GM04503 (cell line): ENCODE measurements around the gene SIPA1.
A peak's percentile ranks its signal among the peaks of the same experiment; 100 is the strongest.

Source experiments
- DNase-seq: peaks from one replicate; pipeline ENCODE4 v3.0.0-alpha.2; 2012; ENCODE audit warnings: low read depth

Gene SIPA1

GRCh38 chr11:65609665-65610064, 28.2 kb upstream of the SIPA1 start:
- no peak for DNase-seq

GRCh38 chr11:65610404-65610803, 27.5 kb upstream of the SIPA1 start:
- no peak for DNase-seq

- DNase-seq: no peak
Measured at GRCh38 chr11:65611028-65611757, 26.7 kb upstream of the SIPA1 start.

GRCh38 chr11:65611758-65612603, 25.9 kb upstream of the SIPA1 start:
- DNase-seq: no peak

GRCh38 chr11:65612691-65613090, 25.2 kb upstream of the SIPA1 start:
- DNase-seq: no peak

- no peak for DNase-seq
Measured at GRCh38 chr11:65613091-65613928, 24.6 kb upstream of the SIPA1 start.

- DNase-seq: peak; percentile 99
Measured at GRCh38 chr11:65615229-65615949, 22.5 kb upstream of the SIPA1 start, which contains the start of gene PCNX3. TSS of gene PCNX3 (plus strand) at chr11:65615776. CDS start at chr11:65616312, 536 bp downstream.

GRCh38 chr11:65615950-65616574, 21.8 kb upstream of the SIPA1 start:
- no peak for DNase-seq

GRCh38 chr11:65616575-65617001, 21.3 kb upstream of the SIPA1 start:
- no peak for DNase-seq

- DNase-seq: no peak
Measured at GRCh38 chr11:65617136-65617850, 20.6 kb upstream of the SIPA1 start.

GRCh38 chr11:65617990-65618751, 19.7 kb upstream of the SIPA1 start:
- DNase-seq: no peak

- DNase-seq: no peak
Measured at GRCh38 chr11:65618763-65619162, 19.1 kb upstream of the SIPA1 start.

- no peak for DNase-seq
Measured at GRCh38 chr11:65619281-65619928, 18.5 kb upstream of the SIPA1 start.

- DNase-seq: no peak
Measured at GRCh38 chr11:65620666-65621065, 17.2 kb upstream of the SIPA1 start.

GRCh38 chr11:65621460-65621859, 16.4 kb upstream of the SIPA1 start:
- no peak for DNase-seq

GRCh38 chr11:65622011-65622410, 15.9 kb upstream of the SIPA1 start:
- DNase-seq: no peak

GRCh38 chr11:65623177-65623576, 14.7 kb upstream of the SIPA1 start:
- DNase-seq: no peak

- DNase-seq: no peak
Measured at GRCh38 chr11:65623852-65624616, 13.9 kb upstream of the SIPA1 start.
